Stimulated activated CD8-positive, alpha-beta memory T cell treated with anti-CD3 and anti-CD28 coated beads, Interleukin-4, amount 100 ng/mL, for 4 hours (primary cell): ENCODE results near the gene PLGRKT.
"Not testable (repeated sequence)": the region's sequence is repeated elsewhere in the genome, so short reads cannot be mapped to it uniquely, and the experiment has no call there.

Source experiments
- DNase-seq, 2 donors: peaks; one replicate each; pipeline ENCODE4 v3.0.0-alpha.2; 2020; ENCODE audit warnings: low read depth in 2 of 2, low spot score in 1 of 2

Gene PLGRKT

DNA sequence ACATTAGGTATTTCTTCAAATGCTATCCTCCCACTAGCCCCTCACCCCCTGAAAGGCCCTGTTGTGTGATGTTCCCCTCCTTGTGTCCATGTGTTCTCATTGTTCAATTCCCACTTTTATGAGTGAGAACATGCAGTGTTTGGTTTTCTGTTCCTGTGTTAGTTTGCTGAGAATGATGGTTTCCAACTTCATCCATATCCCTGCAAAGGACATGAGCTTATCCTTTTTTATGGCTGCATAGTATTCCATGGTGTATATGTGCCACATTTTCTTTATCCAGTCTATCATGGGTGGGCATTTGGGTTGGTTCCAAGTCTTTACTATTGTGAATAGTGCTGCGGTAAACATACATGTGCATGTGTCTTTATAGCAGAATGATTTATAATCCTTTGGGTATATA lies 121.3 kb downstream of the PLGRKT start:
- not testable (repeated sequence) for DNase-seq

DNA sequence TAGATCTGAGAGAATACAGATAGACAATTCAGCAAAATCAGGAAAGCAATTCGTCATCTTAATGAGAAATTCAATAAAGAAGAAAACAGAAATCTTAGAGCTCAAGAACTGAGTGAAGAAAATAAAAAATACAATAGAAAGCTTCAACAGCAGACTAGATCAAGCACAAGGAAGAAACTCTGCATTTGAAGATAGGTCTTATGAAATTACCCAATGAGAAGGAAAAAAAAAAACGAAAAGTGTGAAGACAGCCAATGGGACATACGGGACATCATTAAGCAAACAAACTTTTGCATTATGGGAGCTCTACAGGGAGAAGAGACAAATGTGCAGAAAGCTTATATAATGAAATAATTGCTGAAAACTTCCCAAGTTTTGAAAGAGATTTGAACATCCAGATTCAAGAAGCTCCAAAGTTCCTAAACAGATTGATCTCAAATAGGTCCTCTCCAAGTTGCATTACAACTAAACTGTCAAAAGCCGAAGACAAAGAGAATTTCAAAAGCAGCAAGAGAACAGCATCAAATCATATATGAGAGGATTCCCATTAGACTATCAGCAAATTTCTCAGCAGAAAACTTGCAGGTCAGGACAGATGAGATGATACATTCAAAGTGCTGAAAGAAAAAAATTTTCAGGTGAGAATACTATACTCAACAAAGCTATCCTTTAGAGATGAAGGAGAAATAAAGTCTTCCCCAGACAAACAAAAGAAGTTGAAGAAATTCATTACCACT lies 122.4 kb downstream of the PLGRKT start:
- no peak for DNase-seq

DNA sequence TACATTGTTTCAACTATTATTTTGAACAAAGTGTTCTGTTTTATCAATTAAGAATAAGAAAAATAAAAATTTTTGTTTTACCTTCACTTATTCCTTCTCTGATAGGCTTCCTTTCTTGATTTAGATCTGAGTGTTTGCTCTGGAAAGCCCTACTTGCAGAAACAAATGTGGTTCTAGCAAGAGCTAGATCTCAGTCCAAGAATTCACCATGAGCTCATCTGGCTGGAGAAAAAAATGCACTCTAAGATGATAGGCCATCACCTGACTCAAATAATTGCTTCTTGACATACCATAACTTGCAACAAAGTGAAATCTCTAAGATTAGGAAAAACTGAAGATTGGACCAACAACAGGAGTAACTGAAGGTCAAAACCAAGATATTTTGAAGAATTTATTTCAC lies 126.9 kb downstream of the PLGRKT start:
- DNase-seq, result no peak
